RWPE2 (cell line): ENCODE results near the gene PEX6.
"Not testable (repeated sequence)": the region's sequence is repeated elsewhere in the genome, so short reads cannot be mapped to it uniquely, and the experiment has no call there.

Source experiments
- ATAC-seq: fragments of 200-7000 bp; cut with Tn5 transposase; 3 replicates; pipeline ENCODE4 v1.9.1; 2021; ENCODE audit warnings: low read depth
- DNase-seq: peaks from one replicate; pipeline ENCODE4 v3.0.0-alpha.2; 2020; ENCODE audit warnings: low spot score
- H3K27ac ChIP-seq: fragments of 450-650 bp; 2 replicates; pipeline ENCODE4 v1.5.1; 2017; ENCODE audit warnings: mild to moderate bottlenecking; ENCODE audit not compliant: poor library complexity, severe bottlenecking
- H3K27me3 ChIP-seq: fragments of 250-450 bp; sonication (Bioruptor Pico); 2 replicates; pipeline ENCODE4 v1.5.1; 2021; ENCODE audit warnings: mild to moderate bottlenecking, moderate library complexity; ENCODE audit not compliant: insufficient read depth, poor library complexity, severe bottlenecking
- H3K36me3 ChIP-seq: fragments of 250-450 bp; sonication (Bioruptor Pico); 2 replicates; pipeline ENCODE4 v1.5.1; 2020; ENCODE audit warnings: low read depth, mild to moderate bottlenecking, moderate library complexity
- H3K4me1 ChIP-seq: fragments of 250-450 bp; sonication (Bioruptor Pico); 2 replicates; pipeline ENCODE4 v1.5.1; 2021; ENCODE audit warnings: mild to moderate bottlenecking, moderate library complexity; ENCODE audit not compliant: insufficient read depth, poor library complexity, severe bottlenecking
- H3K4me3 ChIP-seq: fragments of 250-450 bp; sonication (Bioruptor Pico); 2 replicates; pipeline ENCODE4 v1.5.1; 2021; ENCODE audit warnings: mild to moderate bottlenecking, moderate library complexity; ENCODE audit not compliant: severe bottlenecking
- H3K9me3 ChIP-seq: fragments of 250-450 bp; sonication (Bioruptor Pico); 2 replicates; pipeline ENCODE4 v1.5.1; 2021; ENCODE audit warnings: mild to moderate bottlenecking, moderate library complexity; ENCODE audit not compliant: severe bottlenecking
- TF ChIP-seq, protein P1 (sequence below): fragments of 450-650 bp; IDR thresholded peaks from one replicate; pipeline ENCODE4 v1.5.1; 2017; ENCODE audit warnings: mild to moderate bottlenecking, moderate library complexity; ENCODE audit not compliant: poor library complexity, severe bottlenecking

Gene PEX6

DNA sequence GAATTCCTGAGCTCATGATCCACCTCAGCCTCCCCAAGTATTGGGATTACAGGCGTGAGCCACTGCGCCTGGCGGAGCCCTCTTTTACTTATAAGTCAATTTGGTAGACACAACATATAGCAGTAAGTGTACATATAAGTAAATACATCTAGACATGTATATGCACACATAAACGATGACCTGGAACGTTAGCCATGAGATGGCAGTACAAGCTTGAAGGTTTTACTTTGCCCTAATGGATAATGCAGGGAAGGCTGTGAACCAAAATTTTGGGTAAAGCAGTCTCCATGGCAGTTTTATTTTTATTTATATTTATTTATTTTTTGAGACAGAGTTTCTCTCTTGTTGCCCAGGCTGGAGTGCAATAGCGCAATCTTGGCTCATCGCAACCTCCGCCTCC is 20.9 kb downstream of the PEX6 start:
- no peaks in the 10 kb centered on the region for H3K36me3 ChIP-seq
- H3K9me3 ChIP-seq = no peaks in the 10 kb centered on the region
- ATAC-seq = no peak
- H3K4me3 ChIP-seq = no peak overlapping the region
- no peak for DNase-seq
- TF ChIP-seq, protein P1, sequence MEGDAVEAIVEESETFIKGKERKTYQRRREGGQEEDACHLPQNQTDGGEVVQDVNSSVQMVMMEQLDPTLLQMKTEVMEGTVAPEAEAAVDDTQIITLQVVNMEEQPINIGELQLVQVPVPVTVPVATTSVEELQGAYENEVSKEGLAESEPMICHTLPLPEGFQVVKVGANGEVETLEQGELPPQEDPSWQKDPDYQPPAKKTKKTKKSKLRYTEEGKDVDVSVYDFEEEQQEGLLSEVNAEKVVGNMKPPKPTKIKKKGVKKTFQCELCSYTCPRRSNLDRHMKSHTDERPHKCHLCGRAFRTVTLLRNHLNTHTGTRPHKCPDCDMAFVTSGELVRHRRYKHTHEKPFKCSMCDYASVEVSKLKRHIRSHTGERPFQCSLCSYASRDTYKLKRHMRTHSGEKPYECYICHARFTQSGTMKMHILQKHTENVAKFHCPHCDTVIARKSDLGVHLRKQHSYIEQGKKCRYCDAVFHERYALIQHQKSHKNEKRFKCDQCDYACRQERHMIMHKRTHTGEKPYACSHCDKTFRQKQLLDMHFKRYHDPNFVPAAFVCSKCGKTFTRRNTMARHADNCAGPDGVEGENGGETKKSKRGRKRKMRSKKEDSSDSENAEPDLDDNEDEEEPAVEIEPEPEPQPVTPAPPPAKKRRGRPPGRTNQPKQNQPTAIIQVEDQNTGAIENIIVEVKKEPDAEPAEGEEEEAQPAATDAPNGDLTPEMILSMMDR = peak; percentile 27
- H3K4me1 ChIP-seq = peaks cover 10% of the 10 kb centered on the region
- H3K27me3 ChIP-seq = no peaks in the 10 kb centered on the region
- H3K27ac ChIP-seq = no peak overlapping the region

DNA sequence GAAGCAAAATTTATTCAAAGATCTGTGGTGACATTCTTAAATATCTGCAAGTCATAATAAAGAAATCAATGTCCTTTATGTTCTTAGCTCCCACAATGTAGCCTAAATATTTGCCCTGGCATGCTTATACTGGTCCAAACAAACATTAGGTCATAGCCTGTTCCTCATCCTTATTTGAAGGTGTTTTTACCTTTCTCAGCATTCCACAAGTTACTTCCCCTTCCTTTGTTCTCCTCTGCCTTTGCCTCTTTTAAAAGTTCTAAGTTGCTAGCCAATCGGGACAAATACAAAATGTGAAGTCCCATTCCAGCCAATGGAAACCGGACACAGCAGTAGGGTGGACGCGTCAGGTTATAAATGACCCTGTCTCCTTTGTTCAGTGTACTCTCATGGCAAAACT is 24.6 kb downstream of the PEX6 start:
- not testable (repeated sequence) for H3K27ac ChIP-seq, ATAC-seq, H3K4me3 ChIP-seq

DNA sequence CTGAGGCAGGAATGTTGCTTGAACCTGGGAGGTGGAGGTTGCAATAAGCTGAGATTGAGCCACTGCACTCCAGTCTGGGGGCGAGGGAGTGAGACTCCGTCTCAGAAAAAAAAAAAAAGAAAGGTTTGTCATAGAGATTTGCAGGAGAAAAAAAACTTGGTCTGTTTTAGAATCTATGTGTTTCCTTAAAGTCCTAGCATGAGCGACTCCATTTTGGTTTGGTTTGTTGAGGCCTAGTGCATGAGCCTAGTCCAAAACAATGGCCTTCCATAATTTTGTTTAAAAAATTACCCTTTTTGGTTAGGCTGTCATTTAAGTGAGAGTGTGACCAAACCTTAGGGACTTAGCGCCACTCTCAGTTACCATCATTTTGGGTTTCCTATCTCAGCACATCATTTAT is 26.6 kb downstream of the PEX6 start:
- ATAC-seq (no peak), DNase-seq (no peak)

More for the DNA sequence above, 24.6 kb downstream of the PEX6 start:
- H3K36me3 ChIP-seq, DNase-seq, H3K9me3 ChIP-seq, H3K4me1 ChIP-seq, H3K27me3 ChIP-seq: not testable (repeated sequence)

DNA sequence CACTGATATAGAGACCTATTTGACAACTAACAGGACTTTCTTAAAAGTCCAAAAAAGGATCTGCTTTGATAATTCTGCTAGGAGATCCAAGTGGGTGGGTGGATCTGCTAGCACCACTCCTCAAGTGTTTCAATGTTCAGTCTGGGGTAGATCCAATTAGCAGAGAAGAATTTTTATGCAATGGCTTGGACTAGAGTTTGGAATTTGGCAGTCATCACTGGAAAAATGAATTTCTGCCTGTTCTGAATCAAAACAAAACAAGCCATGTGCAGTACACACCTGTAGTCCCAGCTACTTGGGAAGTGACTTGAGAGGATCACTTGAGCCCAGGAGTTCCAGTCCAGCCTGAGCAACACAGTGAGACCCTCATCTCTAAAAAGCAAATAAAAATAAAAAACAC is 31.0 kb downstream of the PEX6 start:
- no peaks in the 10 kb centered on the region for H3K36me3 ChIP-seq
- H3K27me3 ChIP-seq = no peaks in the 10 kb centered on the region
- ATAC-seq (no peak), DNase-seq (no peak)
- no peak overlapping the region for H3K27ac ChIP-seq
- no peak overlapping the region for H3K4me3 ChIP-seq
- H3K9me3 ChIP-seq = no peaks in the 10 kb centered on the region
- TF ChIP-seq, protein P1 = no peak
- no peaks in the 10 kb centered on the region for H3K4me1 ChIP-seq

More for the DNA sequence above, 26.6 kb downstream of the PEX6 start:
- H3K27me3 ChIP-seq = no peaks in the 10 kb centered on the region
- no peak overlapping the region for H3K4me3 ChIP-seq
- TF ChIP-seq, protein P1 = no peak
- no peaks in the 10 kb centered on the region for H3K9me3 ChIP-seq
- no peaks in the 10 kb centered on the region for H3K36me3 ChIP-seq
- H3K27ac ChIP-seq = no peak overlapping the region
- peaks cover 10% of the 10 kb centered on the region for H3K4me1 ChIP-seq

DNA sequence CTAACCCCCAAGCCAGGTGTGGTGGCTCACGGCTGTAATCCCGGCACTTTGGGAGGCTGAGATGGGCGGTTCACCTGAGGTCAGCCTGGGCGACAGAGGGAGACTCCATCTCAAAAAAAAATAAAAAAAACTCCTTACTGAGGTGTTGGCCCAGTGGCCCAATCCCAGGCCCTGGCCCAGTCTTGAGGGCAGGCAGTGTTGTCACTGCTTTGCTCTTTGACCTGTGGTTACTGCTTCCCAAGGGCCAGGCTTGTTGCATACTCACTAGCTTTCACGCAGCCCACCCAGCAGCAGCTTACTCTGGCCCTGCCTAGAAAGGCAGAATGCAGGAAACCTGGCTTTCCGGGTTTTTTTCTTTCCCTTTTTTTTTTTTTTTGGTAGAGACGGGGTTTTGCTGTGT is 36.5 kb downstream of the PEX6 start:
- peaks cover 10% of the 10 kb centered on the region; the same call in 1 of the 2 replicates for H3K36me3 ChIP-seq
- no peak overlapping the region for H3K27ac ChIP-seq
- TF ChIP-seq, protein P1 = no peak
- no peaks in the 10 kb centered on the region for H3K27me3 ChIP-seq
- no peaks in the 10 kb centered on the region for H3K4me1 ChIP-seq
- H3K9me3 ChIP-seq = no peaks in the 10 kb centered on the region
- H3K4me3 ChIP-seq = no peak overlapping the region
- DNase-seq (no peak), ATAC-seq (no peak)

DNA sequence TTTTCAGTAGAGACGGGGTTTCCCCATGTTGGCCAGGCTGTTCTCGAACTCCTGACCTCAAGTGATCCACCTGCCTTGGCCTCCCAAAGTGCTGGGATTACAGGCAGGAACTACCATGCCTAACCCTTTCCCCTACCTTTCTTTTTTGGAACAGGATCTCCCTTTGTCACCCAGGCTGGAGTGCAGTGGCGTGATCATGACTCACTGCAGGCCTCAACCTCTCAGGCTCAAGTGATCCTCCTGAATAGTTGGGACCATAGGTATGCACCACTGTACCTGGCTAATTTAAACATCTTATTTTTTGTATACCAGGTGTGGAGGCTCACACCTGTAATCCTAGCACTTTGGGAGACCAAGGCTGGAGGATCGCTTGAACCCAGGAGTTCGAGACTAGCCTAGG is 37.6 kb downstream of the PEX6 start:
- not testable (repeated sequence) for ATAC-seq, H3K27me3 ChIP-seq, H3K36me3 ChIP-seq, H3K4me3 ChIP-seq, H3K27ac ChIP-seq, H3K9me3 ChIP-seq, DNase-seq, H3K4me1 ChIP-seq
